Measurements from ENCODE around the gene A3GALT2. TPM values are rescaled to one million over a fixed set of nuclear protein-coding genes. Genes with fewer than 3 reads are reported as not detected.

The A3GALT2 gene
- total RNA-seq, 1 donor from 2014 or later = not detected

GRCh38 chr1:33297911-33298622, 22.8 kb downstream of the A3GALT2 start:
- TF ChIP-seq, protein P1, sequence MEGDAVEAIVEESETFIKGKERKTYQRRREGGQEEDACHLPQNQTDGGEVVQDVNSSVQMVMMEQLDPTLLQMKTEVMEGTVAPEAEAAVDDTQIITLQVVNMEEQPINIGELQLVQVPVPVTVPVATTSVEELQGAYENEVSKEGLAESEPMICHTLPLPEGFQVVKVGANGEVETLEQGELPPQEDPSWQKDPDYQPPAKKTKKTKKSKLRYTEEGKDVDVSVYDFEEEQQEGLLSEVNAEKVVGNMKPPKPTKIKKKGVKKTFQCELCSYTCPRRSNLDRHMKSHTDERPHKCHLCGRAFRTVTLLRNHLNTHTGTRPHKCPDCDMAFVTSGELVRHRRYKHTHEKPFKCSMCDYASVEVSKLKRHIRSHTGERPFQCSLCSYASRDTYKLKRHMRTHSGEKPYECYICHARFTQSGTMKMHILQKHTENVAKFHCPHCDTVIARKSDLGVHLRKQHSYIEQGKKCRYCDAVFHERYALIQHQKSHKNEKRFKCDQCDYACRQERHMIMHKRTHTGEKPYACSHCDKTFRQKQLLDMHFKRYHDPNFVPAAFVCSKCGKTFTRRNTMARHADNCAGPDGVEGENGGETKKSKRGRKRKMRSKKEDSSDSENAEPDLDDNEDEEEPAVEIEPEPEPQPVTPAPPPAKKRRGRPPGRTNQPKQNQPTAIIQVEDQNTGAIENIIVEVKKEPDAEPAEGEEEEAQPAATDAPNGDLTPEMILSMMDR (IDR thresholded peaks at IDR 0.05) = no peak
- DNase-seq (ENCODE audit: low spot score in 2 of 2) = no peak
- Histone ChIP-seq H3K36me3 (peaks cover 33 to 46% of the 10 kb centered on the region in 2 donors), H3K9me3 (no peaks in the 10 kb centered on the region), H3K4me1 (peaks cover 4 to 13% of the 10 kb centered on the region in 2 donors), H3K27me3 (no peaks in the 10 kb centered on the region), H3K27ac (no peak overlapping the region), H3K4me3 (no peak overlapping the region)
- intact Hi-C loops (cut with DNase I) = loop anchor here (1.0 to 10.0 kb wide), 6 partner anchors 41 to 317 kb away; partner anchors contain the start of genes PHC2 and ZNF362

- Histone ChIP-seq H3K9me3 (no peaks in the 10 kb centered on the region), H3K4me3 (no peak overlapping the region), H3K27ac (no peak overlapping the region), H3K4me1 (peaks cover 4 to 18% of the 10 kb centered on the region in 2 donors), H3K36me3 (peaks cover 33 to 46% of the 10 kb centered on the region in 2 donors), H3K27me3 (no peaks in the 10 kb centered on the region)
- DNase-seq (ENCODE audit: low spot score in 2 of 2) = no peak
- TF ChIP-seq, protein P1 (IDR thresholded peaks at IDR 0.05) = no peak
- intact Hi-C loops (cut with DNase I) = loop anchor here (5.0 to 10.0 kb wide), 5 partner anchors 40 to 318 kb away; partner anchors contain the start of genes PHC2 and ZNF362
Observed at GRCh38 chr1:33296824-33297223, 24.1 kb downstream of the A3GALT2 start.

GRCh38 chr1:33296082-33296458, 24.8 kb downstream of the A3GALT2 start:
- H3K4me1 ChIP-seq = peaks cover 4 to 18% of the 10 kb centered on the region in 2 donors
- H3K27ac ChIP-seq = peak overlapping the region in 1 of 2 donors; percentile 26
- no peaks in the 10 kb centered on the region for H3K27me3 ChIP-seq

DNA sequence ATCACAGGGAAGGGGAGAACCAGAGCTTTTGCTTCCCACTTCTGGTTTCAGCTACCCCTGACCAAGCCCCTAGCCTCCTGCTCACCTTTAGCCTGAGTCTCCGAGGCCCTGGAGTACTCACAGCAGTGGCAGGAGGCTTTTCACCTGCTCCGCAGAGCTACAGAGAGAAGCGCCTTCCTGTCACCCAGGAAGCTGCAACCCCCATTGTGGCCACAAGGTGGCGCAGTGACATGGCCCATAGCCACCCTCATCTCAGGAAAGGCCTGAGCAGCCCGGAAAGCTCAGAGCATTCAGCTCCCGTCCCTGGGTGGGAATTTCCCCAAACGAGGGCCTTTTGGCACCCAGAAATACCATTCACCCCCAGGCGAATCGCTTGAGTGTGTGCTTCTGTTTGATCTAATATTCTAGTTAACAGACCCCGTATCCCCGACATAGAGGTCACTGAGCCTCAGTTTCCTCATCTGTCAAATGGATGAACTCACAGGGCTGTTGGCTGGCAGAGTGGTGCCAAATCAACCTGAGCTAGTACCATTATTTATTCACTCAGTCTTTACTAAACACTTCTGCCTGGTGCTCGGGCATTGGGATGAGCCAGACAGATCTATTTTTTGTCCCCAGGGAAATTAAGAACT, 25.3 kb downstream of the A3GALT2 start:
- peak; percentile 43 to 93 for DNase-seq (ENCODE audit: low spot score in 2 of 2)
- peaks cover 4 to 13% of the 10 kb centered on the region in 2 donors for H3K4me1 ChIP-seq
- TF ChIP-seq, protein P1 (IDR thresholded peaks at IDR 0.05) = peak; percentile 93 to 98 (median 98)
- H3K36me3 ChIP-seq = peaks cover 33 to 46% of the 10 kb centered on the region in 2 donors
- no peaks in the 10 kb centered on the region for H3K9me3 ChIP-seq
- no peak overlapping the region for H3K4me3 ChIP-seq
- peak overlapping the region; percentile 44 to 54 for H3K27ac ChIP-seq
- intact Hi-C loops (cut with DNase I) = loop anchor here (1.0 to 10.0 kb wide), 7 partner anchors 38 to 319 kb away; partner anchors contain the start of genes PHC2 and ZNF362
- H3K27me3 ChIP-seq = no peaks in the 10 kb centered on the region

More at GRCh38 chr1:33296082-33296458, 24.8 kb downstream of the A3GALT2 start:
- Histone ChIP-seq H3K9me3 (no peaks in the 10 kb centered on the region), H3K36me3 (peaks cover 33 to 46% of the 10 kb centered on the region in 2 donors), H3K4me3 (no peak overlapping the region)
- intact Hi-C loops (cut with DNase I) = loop anchor here (5.0 to 10.0 kb wide), 5 partner anchors 39 to 319 kb away; partner anchors contain the start of genes PHC2 and ZNF362
- DNase-seq (ENCODE audit: low spot score in 2 of 2) = no peak
- TF ChIP-seq, protein P1 (IDR thresholded peaks at IDR 0.05) = no peak

DNA sequence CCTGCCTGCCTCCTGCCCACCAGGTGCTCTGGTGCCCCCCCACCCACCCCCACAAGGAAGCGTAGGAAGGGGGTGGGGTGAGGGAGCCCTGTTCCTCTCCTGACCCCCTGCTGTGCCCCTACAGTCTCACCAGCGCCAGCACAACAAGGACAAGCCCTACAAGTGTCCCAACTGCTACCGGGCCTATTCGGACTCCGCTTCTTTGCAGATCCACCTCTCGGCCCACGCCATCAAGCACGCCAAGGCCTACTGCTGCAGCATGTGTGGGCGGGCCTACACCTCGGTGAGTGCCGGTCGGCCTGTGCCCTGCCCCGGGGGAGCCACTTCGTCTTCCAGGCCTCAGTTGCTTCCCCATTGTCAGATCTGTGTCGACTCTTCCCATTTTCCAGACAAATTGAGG, 25.9 kb downstream of the A3GALT2 start:
- peak overlapping the region; percentile 44 to 54 for H3K27ac ChIP-seq
- peaks cover 33 to 46% of the 10 kb centered on the region in 2 donors for H3K36me3 ChIP-seq
- DNase-seq (ENCODE audit: low spot score in 2 of 2) = no peak
- peaks cover 4 to 12% of the 10 kb centered on the region in 2 donors for H3K4me1 ChIP-seq
- intact Hi-C loops (cut with DNase I) = loop anchor here (1.0 to 10.0 kb wide), 7 partner anchors 38 to 320 kb away; partner anchors contain the start of genes PHC2 and ZNF362
- no peaks in the 10 kb centered on the region for H3K27me3 ChIP-seq
- no peaks in the 10 kb centered on the region for H3K9me3 ChIP-seq
- TF ChIP-seq, protein P1 (IDR thresholded peaks at IDR 0.05) = no peak
- no peak overlapping the region for H3K4me3 ChIP-seq
